GM19397 (cell line): ENCODE data around the gene ICOS.

Experiments
- ATAC-seq: cut with Tn5 transposase; IDR thresholded peaks from one replicate; pipeline ENCODE4 v1.9.1; 2021; ENCODE audit warnings: mild to moderate bottlenecking, moderate library complexity; ENCODE audit not compliant: unreplicated experiment

The ICOS gene

GRCh38 chr2:203936535-203936934 lies at the start of gene ICOS:
TSS of gene ICOS (plus strand) at chr2:203936763. CDS start at chr2:203936815, 52 bp downstream.
- ATAC-seq, result no peak

- no peak for ATAC-seq
Measured at GRCh38 chr2:203887677-203888076, 48.9 kb upstream of the ICOS start.

- ATAC-seq, result no peak
Measured at GRCh38 chr2:203889542-203889941, 47.0 kb upstream of the ICOS start.

- no peak for ATAC-seq
Measured at GRCh38 chr2:203889944-203890343, 46.6 kb upstream of the ICOS start.

- no peak for ATAC-seq
Measured at GRCh38 chr2:203890733-203891132, 45.8 kb upstream of the ICOS start.

- no peak for ATAC-seq
Measured at GRCh38 chr2:203891474-203891873, 45.1 kb upstream of the ICOS start.

- ATAC-seq, result no peak
Measured at GRCh38 chr2:203892207-203892606, 44.4 kb upstream of the ICOS start.

GRCh38 chr2:203893401-203893800 lies 43.2 kb upstream of the ICOS start:
- no peak for ATAC-seq

GRCh38 chr2:203893840-203894239 lies 42.7 kb upstream of the ICOS start:
- no peak for ATAC-seq

GRCh38 chr2:203894262-203894661 lies 42.3 kb upstream of the ICOS start:
- no peak for ATAC-seq

GRCh38 chr2:203897544-203897943 lies 39.0 kb upstream of the ICOS start:
- ATAC-seq, result no peak

GRCh38 chr2:203898657-203899056 lies 37.9 kb upstream of the ICOS start:
- no peak for ATAC-seq

- ATAC-seq, result no peak
Measured at GRCh38 chr2:203900253-203900652, 36.3 kb upstream of the ICOS start.

GRCh38 chr2:203904022-203904421 lies 32.5 kb upstream of the ICOS start:
- no peak for ATAC-seq

- ATAC-seq, result no peak
Measured at GRCh38 chr2:203905656-203906055, 30.9 kb upstream of the ICOS start.

- ATAC-seq, result no peak
Measured at GRCh38 chr2:203908066-203908796, 28.3 kb upstream of the ICOS start.

GRCh38 chr2:203908797-203909185 lies 27.8 kb upstream of the ICOS start:
- no peak for ATAC-seq

GRCh38 chr2:203909261-203909967 lies 27.1 kb upstream of the ICOS start:
- ATAC-seq, result no peak

GRCh38 chr2:203909974-203910373 lies 26.6 kb upstream of the ICOS start:
- ATAC-seq, result no peak

- no peak for ATAC-seq
Measured at GRCh38 chr2:203913947-203914346, 22.6 kb upstream of the ICOS start.

- ATAC-seq, result no peak
Measured at GRCh38 chr2:203914546-203915182, 21.9 kb upstream of the ICOS start.

- no peak for ATAC-seq
Measured at GRCh38 chr2:203915256-203915655, 21.3 kb upstream of the ICOS start.
